Measurements from ENCODE around the gene NAA11. TPM values are rescaled to one million over a fixed set of nuclear protein-coding genes. Genes with fewer than 3 reads are reported as not detected.

Gene NAA11
- total RNA-seq, result not detected

GRCh38 chr4:79325864-79326328 is at the start of gene NAA11:
Gene NAA11, minus strand, starts transcription at chr4:79326061. Its CDS starts 184 bp downstream, at chr4:79325877.
- no peak for DNase-seq (ENCODE audit: low spot score)

GRCh38 chr4:79370026-79370425 is 44.2 kb upstream of the NAA11 start:
- DNase-seq (ENCODE audit: low spot score), result no peak

GRCh38 chr4:79367096-79367495 is 41.2 kb upstream of the NAA11 start:
- DNase-seq (ENCODE audit: low spot score), result no peak

GRCh38 chr4:79366422-79366821 is 40.6 kb upstream of the NAA11 start:
- no peak for DNase-seq (ENCODE audit: low spot score)

GRCh38 chr4:79364061-79364460 is 38.2 kb upstream of the NAA11 start:
- no peak for DNase-seq (ENCODE audit: low spot score)

GRCh38 chr4:79362626-79363025 is 36.8 kb upstream of the NAA11 start:
- no peak for DNase-seq (ENCODE audit: low spot score)

- no peak for DNase-seq (ENCODE audit: low spot score)
These were observed 34.1 kb upstream of the NAA11 start for GRCh38 chr4:79360006-79360405.

GRCh38 chr4:79358438-79358837 is 32.6 kb upstream of the NAA11 start:
- no peak for DNase-seq (ENCODE audit: low spot score)

- no peak for DNase-seq (ENCODE audit: low spot score)
These were observed 31.5 kb upstream of the NAA11 start for GRCh38 chr4:79357365-79357764.

GRCh38 chr4:79353075-79353474 is 27.2 kb upstream of the NAA11 start:
- no peak for DNase-seq (ENCODE audit: low spot score)

GRCh38 chr4:79348405-79348804 is 22.5 kb upstream of the NAA11 start:
- DNase-seq (ENCODE audit: low spot score), result no peak

GRCh38 chr4:79341893-79342653 is 16.2 kb upstream of the NAA11 start:
- no peak for DNase-seq (ENCODE audit: low spot score)

- no peak for DNase-seq (ENCODE audit: low spot score)
These were observed 14.7 kb upstream of the NAA11 start for GRCh38 chr4:79340568-79340967.

GRCh38 chr4:79338148-79338547 is 12.3 kb upstream of the NAA11 start:
- DNase-seq (ENCODE audit: low spot score), result no peak

GRCh38 chr4:79334783-79335182 is 8.9 kb upstream of the NAA11 start:
- DNase-seq (ENCODE audit: low spot score), result no peak

GRCh38 chr4:79334341-79334740 is 8.5 kb upstream of the NAA11 start:
- no peak for DNase-seq (ENCODE audit: low spot score)

- no peak for DNase-seq (ENCODE audit: low spot score)
These were observed 5.4 kb upstream of the NAA11 start for GRCh38 chr4:79331126-79331876.

GRCh38 chr4:79330720-79331119 is 4.9 kb upstream of the NAA11 start:
- DNase-seq (ENCODE audit: low spot score), result no peak

- no peak for DNase-seq (ENCODE audit: low spot score)
These were observed 425 bp downstream of the NAA11 start for GRCh38 chr4:79325436-79325835.

- no peak for DNase-seq (ENCODE audit: low spot score)
These were observed 5.9 kb downstream of the NAA11 start for GRCh38 chr4:79319975-79320374.

GRCh38 chr4:79317711-79318110 is 8.2 kb downstream of the NAA11 start:
- DNase-seq (ENCODE audit: low spot score), result no peak

- no peak for DNase-seq (ENCODE audit: low spot score)
These were observed 10.0 kb downstream of the NAA11 start for GRCh38 chr4:79315891-79316290.

- no peak for DNase-seq (ENCODE audit: low spot score)
These were observed 14.6 kb downstream of the NAA11 start for GRCh38 chr4:79311279-79311678.
